Stimulated activated CD8-positive, alpha-beta memory T cell treated with anti-CD3 and anti-CD28 coated beads, Interleukin-12 subunit alpha, Interleukin-12 subunit beta, amount 100 ng/mL, for 24 hours (primary cell): ENCODE data around the gene MICALL1.

Source experiments
- DNase-seq: peaks from one replicate; pipeline ENCODE4 v3.0.0-alpha.2; 2020; ENCODE audit errors: extremely low read depth

MICALL1 gene

GRCh38 chr22:37982151-37982785, 76.2 kb downstream of the MICALL1 start:
- DNase-seq, result no peak

- no peak for DNase-seq
Measured at GRCh38 chr22:37982938-37983859, 77.1 kb downstream of the MICALL1 start.

GRCh38 chr22:37983860-37984791, 78.0 kb downstream of the MICALL1 start, which contains the start of gene SOX10:
SOX10 (minus strand) TSS chr22:37984555; CDS start chr22:37983784, 771 bp downstream.
- DNase-seq, result no peak

GRCh38 chr22:37985050-37985585, 79.0 kb downstream of the MICALL1 start:
- DNase-seq, result no peak

- no peak for DNase-seq
Measured at GRCh38 chr22:37985751-37986281, 79.7 kb downstream of the MICALL1 start.

GRCh38 chr22:37986371-37986770, 80.3 kb downstream of the MICALL1 start:
- no peak for DNase-seq

GRCh38 chr22:37989146-37990045, 83.3 kb downstream of the MICALL1 start:
- no peak for DNase-seq

GRCh38 chr22:37990301-37990700, 84.2 kb downstream of the MICALL1 start:
- no peak for DNase-seq

- no peak for DNase-seq
Measured at GRCh38 chr22:37990862-37991261, 84.8 kb downstream of the MICALL1 start.

- DNase-seq, result no peak
Measured at GRCh38 chr22:37991731-37992442, 85.8 kb downstream of the MICALL1 start.
